Measurements from ENCODE around the gene EIF5. TPM values are rescaled to one million over a fixed set of nuclear protein-coding genes. Genes with fewer than 3 reads are reported as not detected.

Gene EIF5
- total and polyA plus RNA-seq, 2 of the 8 experiments (the other 6 are each of a cell fraction or from before 2014, with no cell fraction given) = 179 to 323 TPM

DNA sequence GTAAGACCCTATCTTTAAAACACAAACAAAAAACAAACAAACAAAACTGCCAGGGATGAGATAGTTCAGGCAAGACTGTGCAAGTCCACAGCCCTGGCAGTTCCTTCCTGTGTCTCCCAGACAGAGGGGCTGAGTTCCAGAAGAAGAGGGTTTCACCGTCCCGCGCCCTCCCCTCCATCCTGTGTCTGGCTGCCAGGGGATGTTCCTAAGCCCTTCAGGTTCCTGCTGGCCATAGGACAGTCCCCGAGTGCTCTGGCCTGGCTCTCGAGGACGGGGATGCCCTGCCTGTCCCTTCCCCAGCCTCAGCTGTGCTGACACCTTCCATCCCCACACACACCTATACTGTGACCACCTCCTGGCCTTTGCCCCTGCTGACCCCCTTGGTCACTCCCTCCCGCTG lies 40.6 kb upstream of the EIF5 start (continued):
- TF ChIP-seq HDAC2 (IDR thresholded peaks at IDR 0.05; ENCODE audit: borderline replicate concordance in 1 of 2, low read depth in 2 of 2, low read length in 2 of 2) = no peak
